Lung (tissue), 12 donors: ENCODE measurements around the gene TLE5. TPM values are rescaled to one million over a fixed set of nuclear protein-coding genes. Genes with fewer than 3 reads are reported as not detected.

Source experiments
- ATAC-seq: fragments of 200-7000 bp; cut with Tn5 transposase; one replicate; pipeline ENCODE4 v1.9.1; 2020; ENCODE audit warnings: moderate number of reproducible peaks; ENCODE audit not compliant: insufficient read depth, low FRiP score
- DNase-seq, 3 donors: peaks; one replicate each; pipeline ENCODE4 v3.0.0-alpha.2; 2013 to 2017
- H3K27ac ChIP-seq, 2 donors: one replicate each; pipeline ENCODE4 v1.5.1; 2013; ENCODE audit warnings: mild to moderate bottlenecking in 2 of 2, moderate library complexity in 2 of 2, control low read depth in 1 of 2, inconsistent platforms in 1 of 2, low read depth in 1 of 2, low read length in 1 of 2
- H3K27me3 ChIP-seq, 3 donors: one replicate each; pipeline ENCODE4 v1.5.1; 2013; ENCODE audit warnings: low read length in 2 of 3; ENCODE audit not compliant: control insufficient read depth in 3 of 3, insufficient read depth in 3 of 3
- H3K36me3 ChIP-seq, 4 donors: one replicate each; pipeline ENCODE4 v1.5.1; 2013; ENCODE audit warnings: low read length in 4 of 4, mild to moderate bottlenecking in 1 of 4, moderate library complexity in 1 of 4; ENCODE audit not compliant: control insufficient read depth in 4 of 4, insufficient read depth in 4 of 4
- H3K4me1 ChIP-seq, 5 donors: one replicate each; pipeline ENCODE4 v1.5.1; 2013; ENCODE audit warnings: low read length in 5 of 5, mild to moderate bottlenecking in 2 of 5, moderate library complexity in 1 of 5; ENCODE audit not compliant: control insufficient read depth in 5 of 5, insufficient read depth in 5 of 5
- H3K4me3 ChIP-seq: one replicate; pipeline ENCODE4 v1.5.1; 2013; ENCODE audit warnings: mild to moderate bottlenecking, control low read depth, moderate library complexity
- H3K9ac ChIP-seq, 2 donors: one replicate each; pipeline ENCODE4 v1.5.1; 2013; ENCODE audit warnings: low read length in 2 of 2, control low read depth in 1 of 2; ENCODE audit not compliant: insufficient read depth in 1 of 2
- H3K9me3 ChIP-seq, 4 donors: one replicate each; pipeline ENCODE4 v1.5.1; 2013; ENCODE audit warnings: low read length in 3 of 4, mild to moderate bottlenecking in 1 of 4, moderate library complexity in 1 of 4; ENCODE audit not compliant: control insufficient read depth in 4 of 4, insufficient read depth in 3 of 4
- WGBS, 2 donors: extraction: QIAGEN DNeasy Blood & Tissue Kit; methylation state at CpG; one replicate each; pipeline ENCODE4 v1.1.7; 2013; 5-methylcytosine and 5-hydroxymethylcytosine counted together
- polyA plus RNA-seq, 2 donors: library from polyadenylated mRNA; stranded (reverse); fragments of 200-250 nt; gene quantifications; one replicate each; pipeline ENCODE4 v1.2.1, GENCODE V29; 2013
- total RNA-seq, 2 donors: library from RNA; depleted of rRNA in 1 of 2; stranded (reverse); fragments of >200 nt in 1 of 2; gene quantifications; one replicate each; pipeline ENCODE4 v1.2.1, GENCODE V29; 2014 to 2021
- TF ChIP-seq, protein P1 (sequence below): IDR thresholded peaks from 2 replicates; pipeline ENCODE4 v1.5.1; 2012; ENCODE audit warnings: mild to moderate bottlenecking; ENCODE audit errors: control extremely low read depth, extremely low read depth
- donor health status: control.
- donor health status: control.
- donor health status: Bipolar disorder and iron deficiency.
- donor health status: healthy.
- donor health status: DM: yes; HTN: yes; CAD: no.

TLE5 gene
- total and polyA plus RNA-seq, 4 donors, result 179 to 797 (median 410) TPM

DNA sequence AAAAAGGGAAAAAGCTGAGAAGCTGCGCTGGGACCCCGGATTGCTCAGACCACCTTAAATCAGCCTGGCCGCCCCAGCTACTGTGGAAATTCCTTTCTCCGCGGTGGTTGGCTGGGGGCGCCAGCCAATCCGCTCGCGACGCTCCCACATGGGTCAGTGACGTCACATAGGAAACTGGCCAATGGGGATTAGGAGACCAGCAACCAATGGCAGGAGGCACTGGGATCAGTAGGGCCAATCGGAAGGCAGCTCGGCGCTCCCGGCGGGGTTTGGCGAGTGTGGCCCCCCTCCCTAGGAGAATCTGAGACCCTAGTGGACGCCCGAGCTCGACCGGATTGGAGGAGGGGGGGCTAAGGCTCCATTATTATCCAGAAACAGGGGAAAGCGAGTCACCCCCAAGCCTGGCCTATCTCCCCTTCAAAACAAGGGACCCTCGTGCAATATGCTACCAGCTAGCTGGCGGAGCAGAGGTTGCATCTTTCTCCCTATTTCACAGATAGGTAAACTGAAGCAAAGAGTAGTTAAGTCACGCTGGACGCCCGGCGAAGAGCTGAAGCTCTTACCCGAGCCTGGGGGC is 26.7 kb downstream of the TLE5 start:
- Histone ChIP-seq H3K9ac (peak overlapping the region in 1 of 2 donors; percentile 64), H3K4me1 (peaks cover 0 to 26% (median 11%) of the 10 kb centered on the region in 5 donors), H3K4me3 (peak overlapping the region; percentile 32), H3K27me3 (no peaks in the 10 kb centered on the region), H3K36me3 (no peaks in the 10 kb centered on the region), H3K27ac (peak overlapping the region; percentile 85 to 95), H3K9me3 (no peaks in the 10 kb centered on the region)
- ATAC-seq (peak; percentile 92), DNase-seq (peak; percentile 100)
- 0 to 1% methylated on average over 29 of the region's 29 CpGs for WGBS, 2 donors
- TF ChIP-seq, protein P1, sequence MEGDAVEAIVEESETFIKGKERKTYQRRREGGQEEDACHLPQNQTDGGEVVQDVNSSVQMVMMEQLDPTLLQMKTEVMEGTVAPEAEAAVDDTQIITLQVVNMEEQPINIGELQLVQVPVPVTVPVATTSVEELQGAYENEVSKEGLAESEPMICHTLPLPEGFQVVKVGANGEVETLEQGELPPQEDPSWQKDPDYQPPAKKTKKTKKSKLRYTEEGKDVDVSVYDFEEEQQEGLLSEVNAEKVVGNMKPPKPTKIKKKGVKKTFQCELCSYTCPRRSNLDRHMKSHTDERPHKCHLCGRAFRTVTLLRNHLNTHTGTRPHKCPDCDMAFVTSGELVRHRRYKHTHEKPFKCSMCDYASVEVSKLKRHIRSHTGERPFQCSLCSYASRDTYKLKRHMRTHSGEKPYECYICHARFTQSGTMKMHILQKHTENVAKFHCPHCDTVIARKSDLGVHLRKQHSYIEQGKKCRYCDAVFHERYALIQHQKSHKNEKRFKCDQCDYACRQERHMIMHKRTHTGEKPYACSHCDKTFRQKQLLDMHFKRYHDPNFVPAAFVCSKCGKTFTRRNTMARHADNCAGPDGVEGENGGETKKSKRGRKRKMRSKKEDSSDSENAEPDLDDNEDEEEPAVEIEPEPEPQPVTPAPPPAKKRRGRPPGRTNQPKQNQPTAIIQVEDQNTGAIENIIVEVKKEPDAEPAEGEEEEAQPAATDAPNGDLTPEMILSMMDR, result peak; percentile 3

- TF ChIP-seq, protein P1, result no peak
- no peaks in the 10 kb centered on the region for H3K36me3 ChIP-seq
- no peak for ATAC-seq
- H3K4me3 ChIP-seq, result no peak overlapping the region
- 11% methylated on average over 28 of the region's 28 CpGs for WGBS, 2 donors
- peak overlapping the region; percentile 65 to 76 for H3K27ac ChIP-seq
- DNase-seq, result peak; percentile 80 to 94 (median 91)
- peak overlapping the region in 1 of 2 donors; percentile 64 for H3K9ac ChIP-seq
- H3K9me3 ChIP-seq, result no peaks in the 10 kb centered on the region
- no peaks in the 10 kb centered on the region for H3K27me3 ChIP-seq
- peaks cover 0 to 26% (median 11%) of the 10 kb centered on the region in 5 donors for H3K4me1 ChIP-seq
Observed at GRCh38 chr19:3034656-3035541, 27.4 kb downstream of the TLE5 start.

DNA sequence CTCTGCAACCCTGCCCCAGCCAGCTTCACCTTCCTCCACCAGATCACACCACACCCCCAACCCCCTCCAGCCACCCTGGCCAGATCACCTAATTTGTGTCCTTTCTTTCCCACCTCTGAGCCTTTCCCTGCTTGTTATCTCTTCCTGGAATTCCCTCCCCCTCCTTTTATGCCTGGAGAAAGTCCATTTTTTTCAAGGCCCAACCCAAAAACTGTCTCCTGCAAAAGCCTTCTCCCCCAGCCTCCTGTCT is 28.0 kb downstream of the TLE5 start:
- peak overlapping the region in 1 of 2 donors; percentile 64 for H3K9ac ChIP-seq

More for the DNA sequence above, 28.0 kb downstream of the TLE5 start:
- peak overlapping the region in 1 of 2 donors; percentile 65 for H3K27ac ChIP-seq
- TF ChIP-seq, protein P1, result no peak
- H3K36me3 ChIP-seq, result no peaks in the 10 kb centered on the region
- ATAC-seq, result no peak
- no peak overlapping the region for H3K4me3 ChIP-seq
- H3K27me3 ChIP-seq, result no peaks in the 10 kb centered on the region
- H3K4me1 ChIP-seq, result peaks cover 0 to 30% (median 11%) of the 10 kb centered on the region in 5 donors
- DNase-seq, result no peak
- peaks cover 0 to 1% (median 0%) of the 10 kb centered on the region in 4 donors for H3K9me3 ChIP-seq
